Endothelial cell of umbilical vein (primary cell): ENCODE measurements around the gene RPS6KA4. TPM values are rescaled to one million over a fixed set of nuclear protein-coding genes. Genes with fewer than 3 reads are reported as not detected.

Source experiments
- BruUV-seq: library from RNA; stranded (reverse); fragments of 400-500 nt; replicated peaks from 2 replicates; lab custom pipeline; 2021; lab: Mats Ljungman, UMichigan
- CTCF ChIA-PET: fragments of 300-600, 350-600 bp; sonication (Branson Sonifier 250); formaldehyde crosslinking; loops from one replicate; lab custom pipeline; 2021; ENCODE audit warnings: antibody characterized with exemption, inconsistent platforms; lab: Charles Lee
- POLR2A ChIA-PET: fragments of 300-600, 350-600 bp; sonication (Branson Sonifier 250); formaldehyde crosslinking; loops from one replicate; lab custom pipeline; 2021; ENCODE audit warnings: antibody characterized with exemption, inconsistent platforms; lab: Charles Lee
- DNase-seq: peaks from one replicate; pipeline ENCODE4 v3.0.0-alpha.2; 2011; ENCODE audit warnings: low read depth, low spot score
- FAIRE-seq: peaks from 2 replicates; lab custom pipeline; 2011; peaks lifted over from hg19 to GRCh38; lab: Jason Lieb, UNC
- H2AFZ ChIP-seq: 2 replicates; pipeline ENCODE4 v1.6.0; 2012; ENCODE audit warnings: low read depth, low read length, control low read depth, inconsistent platforms
- H3K27ac ChIP-seq: 2 replicates; pipeline ENCODE4 v1.5.1; 2011; ENCODE audit warnings: low read depth, mild to moderate bottlenecking, control low read depth, low read length, moderate library complexity; ENCODE audit not compliant: insufficient read depth
- H3K27me3 ChIP-seq, 2 experiments: 2 replicates each; pipeline versions ENCODE4 v1.6.0 to v1.6.1; 2011; ENCODE audit warnings: low read length in 2 of 2, mixed read lengths in 1 of 2; ENCODE audit not compliant: control insufficient read depth in 2 of 2, insufficient read depth in 2 of 2
- H3K36me3 ChIP-seq, 2 experiments: 2 replicates in 1 of 2; 3 replicates in 1 of 2; pipeline ENCODE4 v1.5.1; 2011; ENCODE audit warnings: low read length in 2 of 2, mild to moderate bottlenecking in 1 of 2, moderate library complexity in 1 of 2; ENCODE audit not compliant: control insufficient read depth in 2 of 2, insufficient read depth in 2 of 2; ENCODE audit errors: extremely low read depth in 1 of 2
- H3K4me1 ChIP-seq: 3 replicates; pipeline ENCODE4 v1.5.1; 2011; ENCODE audit warnings: mild to moderate bottlenecking, low read length; ENCODE audit not compliant: control insufficient read depth, insufficient read depth; ENCODE audit errors: extremely low read depth
- H3K4me2 ChIP-seq: 2 replicates; pipeline ENCODE4 v1.6.1; 2011; ENCODE audit warnings: low read length, control low read depth, mixed read lengths; ENCODE audit not compliant: insufficient read depth
- H3K4me3 ChIP-seq, 3 experiments: fragments of 200-600 bp in 1 of 3; sonication (generic), shearing (Covaris generic) in 1 of 3; replicated peaks in 1 of 3; 2 replicates each; pipeline ENCODE4 v1.5.1; 2011 to 2016; ENCODE audit warnings: control low read depth in 3 of 3, low read length in 3 of 3, mild to moderate bottlenecking in 2 of 3, inconsistent platforms in 1 of 3, low read depth in 1 of 3, moderate library complexity in 1 of 3; ENCODE audit not compliant: insufficient read depth in 1 of 3
- H3K79me2 ChIP-seq: 2 replicates; pipeline ENCODE4 v1.6.0; 2012; ENCODE audit warnings: low read length, inconsistent platforms; ENCODE audit not compliant: control insufficient read depth, insufficient read depth
- H3K9ac ChIP-seq: replicated peaks from 2 replicates; pipeline ENCODE3; 2011; ENCODE audit warnings: low read length, control low read depth; ENCODE audit not compliant: insufficient read depth; ENCODE audit errors: extremely low read depth
- H3K9me1 ChIP-seq: replicated peaks from 3 replicates; pipeline ENCODE4 v1.6.0; 2011; ENCODE audit warnings: mild to moderate bottlenecking, low read length; ENCODE audit not compliant: control insufficient read depth, insufficient read depth; ENCODE audit errors: extremely low read depth
- H3K9me3 ChIP-seq: replicated peaks from 2 replicates; pipeline ENCODE4 v1.5.1; 2012; ENCODE audit warnings: low read length, inconsistent platforms; ENCODE audit not compliant: control insufficient read depth, insufficient read depth
- H4K20me1 ChIP-seq: replicated peaks from 2 replicates; pipeline ENCODE3; 2011; ENCODE audit warnings: mild to moderate bottlenecking, low read length; ENCODE audit not compliant: control insufficient read depth, insufficient read depth; ENCODE audit errors: extremely low read depth
- EZH2 ChIP-seq: IDR thresholded peaks from 2 replicates; pipeline ENCODE4 v1.6.1; 2012; ENCODE audit warnings: borderline replicate concordance, low read depth, mild to moderate bottlenecking, moderate library complexity, low read length, inconsistent platforms; ENCODE audit not compliant: severe bottlenecking
- FOS ChIP-seq: IDR thresholded peaks from 2 replicates; pipeline ENCODE4 v1.6.1; 2011; ENCODE audit warnings: mild to moderate bottlenecking, low read length, moderate library complexity, borderline replicate concordance; ENCODE audit not compliant: insufficient read depth
- GATA2 ChIP-seq: IDR thresholded peaks from 2 replicates; pipeline ENCODE4 v1.7.0; 2011; ENCODE audit warnings: low read depth, mild to moderate bottlenecking, moderate library complexity, mixed read lengths, low read length; ENCODE audit not compliant: insufficient read length, insufficient read depth
- JUN ChIP-seq: IDR thresholded peaks from 2 replicates; pipeline ENCODE4 v1.6.1; 2011; ENCODE audit warnings: borderline replicate concordance, low read depth; ENCODE audit not compliant: insufficient read length, insufficient read depth
- MYC ChIP-seq: IDR thresholded peaks from one replicate; pipeline ENCODE4 v1.6.1; 2011; ENCODE audit warnings: mild to moderate bottlenecking, low read depth, low read length
- POLR2A ChIP-seq: IDR thresholded peaks from 2 replicates; pipeline ENCODE4 v1.6.1; 2012; ENCODE audit warnings: low read depth, mild to moderate bottlenecking, control low read depth, low read length
- POLR2AphosphoS5 ChIP-seq: IDR thresholded peaks from 2 replicates; pipeline ENCODE4 v1.6.1; 2012; ENCODE audit warnings: low read depth, mild to moderate bottlenecking, control low read depth, low read length, moderate library complexity; ENCODE audit not compliant: insufficient read depth
- dilution Hi-C: fragments of 300-500 bp; cut with MboI; formaldehyde crosslinking; loops from one replicate; pipeline ENCODE4 v1.15.0; 2019; ENCODE audit warnings: low sequenced_read_pairs; ENCODE audit not compliant: extremely low pct_ligation_motif_present
- intact Hi-C: fragments of 100-400 bp; cut with micrococcal nuclease; formaldehyde crosslinking; loops from one replicate; pipeline ENCODE4 v1.10.0; 2022
- polyA plus RNA-seq, 4 experiments: library from polyadenylated mRNA; depleted of rRNA in 3 of 4; stranded (reverse) in 3 of 4; unstranded in 1 of 4; fragments of >200 nt; gene quantifications; 2 replicates each; pipeline versions ENCODE4 v1.2.1 to v1.2.3, GENCODE V29; 2011 to 2012; ENCODE audit warnings: missing spikeins in 1 of 4
- total RNA-seq: library from RNA; stranded (reverse); gene quantifications from 2 replicates; pipeline ENCODE4 v1.2.3, GENCODE V29; 2021
- TF ChIP-seq, protein P1 (sequence below): IDR thresholded peaks from 2 replicates; pipeline ENCODE4 v1.6.1; 2011; ENCODE audit not compliant: insufficient read depth, insufficient read length
- TF ChIP-seq, protein P2 (sequence below), 2 donors: IDR thresholded peaks; 1 replicate in 1 of 2; 2 replicates in 1 of 2; pipeline ENCODE4 v1.5.1; 2011; ENCODE audit warnings: low read length in 2 of 2, mild to moderate bottlenecking in 2 of 2, moderate library complexity in 2 of 2, control low read depth in 1 of 2, inconsistent platforms in 1 of 2, low read depth in 1 of 2; ENCODE audit not compliant: insufficient read depth in 1 of 2; ENCODE audit errors: extremely low read depth in 1 of 2

The RPS6KA4 gene
- total and polyA plus RNA-seq, 2 donors (not counting 3 experiments of a cell fraction or from before 2014, with no cell fraction given), result 26.5 to 44.1 TPM

DNA sequence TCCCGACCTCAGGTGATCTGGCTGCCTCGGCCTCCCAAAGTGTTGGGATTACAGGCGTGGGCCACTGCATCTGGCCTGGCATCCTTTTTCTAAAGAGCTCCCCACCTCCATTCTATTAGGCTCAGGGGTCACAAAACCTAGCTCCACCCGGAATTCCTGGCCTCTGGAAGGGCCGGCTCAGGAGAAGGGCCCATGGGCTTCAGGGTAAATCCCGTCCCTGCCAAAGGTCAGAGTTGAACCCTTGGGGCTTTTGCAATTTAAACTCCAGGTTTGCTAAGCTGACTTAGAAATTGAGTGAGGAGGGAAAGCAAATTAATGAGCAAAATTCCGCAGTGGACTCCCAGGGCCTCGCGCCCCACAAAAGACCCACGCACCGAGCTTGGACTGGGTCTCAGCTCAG is 48.3 kb downstream of the RPS6KA4 start:
- peaks cover 0 to 8% of the 10 kb centered on the region in 2 experiments for H3K27me3 ChIP-seq
- H3K9me1 ChIP-seq, result no peaks in the 10 kb centered on the region
- H3K79me2 ChIP-seq, result no peaks in the 10 kb centered on the region
- no peaks in the 10 kb centered on the region for H3K9me3 ChIP-seq
- no peaks in the 10 kb centered on the region for H4K20me1 ChIP-seq
- H3K4me3 ChIP-seq, result no peak overlapping the region
- FAIRE-seq (no peak), DNase-seq (no peak)
- H3K9ac ChIP-seq, result no peak overlapping the region
- no peak overlapping the region for H3K27ac ChIP-seq
- no peaks in the 10 kb centered on the region for H3K36me3 ChIP-seq
- ChIA-PET POLR2A (no interaction called here), CTCF (interaction anchor here (1.5 to 1.7 kb wide), 2 partner anchors 15 to 42 kb away, joined by 3 to 8 read pairs; no protein-coding TSS in a partner anchor)
- no TSS peak for BruUV-seq
- TF ChIP-seq, protein P1, sequence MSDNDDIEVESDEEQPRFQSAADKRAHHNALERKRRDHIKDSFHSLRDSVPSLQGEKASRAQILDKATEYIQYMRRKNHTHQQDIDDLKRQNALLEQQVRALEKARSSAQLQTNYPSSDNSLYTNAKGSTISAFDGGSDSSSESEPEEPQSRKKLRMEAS, result no peak
- TF ChIP-seq GATA2, result no peak
- TF ChIP-seq POLR2AphosphoS5, result no peak
- TF ChIP-seq, protein P2, sequence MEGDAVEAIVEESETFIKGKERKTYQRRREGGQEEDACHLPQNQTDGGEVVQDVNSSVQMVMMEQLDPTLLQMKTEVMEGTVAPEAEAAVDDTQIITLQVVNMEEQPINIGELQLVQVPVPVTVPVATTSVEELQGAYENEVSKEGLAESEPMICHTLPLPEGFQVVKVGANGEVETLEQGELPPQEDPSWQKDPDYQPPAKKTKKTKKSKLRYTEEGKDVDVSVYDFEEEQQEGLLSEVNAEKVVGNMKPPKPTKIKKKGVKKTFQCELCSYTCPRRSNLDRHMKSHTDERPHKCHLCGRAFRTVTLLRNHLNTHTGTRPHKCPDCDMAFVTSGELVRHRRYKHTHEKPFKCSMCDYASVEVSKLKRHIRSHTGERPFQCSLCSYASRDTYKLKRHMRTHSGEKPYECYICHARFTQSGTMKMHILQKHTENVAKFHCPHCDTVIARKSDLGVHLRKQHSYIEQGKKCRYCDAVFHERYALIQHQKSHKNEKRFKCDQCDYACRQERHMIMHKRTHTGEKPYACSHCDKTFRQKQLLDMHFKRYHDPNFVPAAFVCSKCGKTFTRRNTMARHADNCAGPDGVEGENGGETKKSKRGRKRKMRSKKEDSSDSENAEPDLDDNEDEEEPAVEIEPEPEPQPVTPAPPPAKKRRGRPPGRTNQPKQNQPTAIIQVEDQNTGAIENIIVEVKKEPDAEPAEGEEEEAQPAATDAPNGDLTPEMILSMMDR (IDR thresholded peaks at IDR 0.05; ENCODE audit: extremely low read depth in 1 of 2, insufficient read depth in 1 of 2, low read depth in 1 of 2, low read length in 2 of 2), result no peak
- TF ChIP-seq FOS, result no peak
- no peak for TF ChIP-seq POLR2A
- TF ChIP-seq JUN, result no peak
- TF ChIP-seq MYC, result no peak
- no peak for TF ChIP-seq EZH2
- no peak overlapping the region for H2AFZ ChIP-seq
- dilution Hi-C loops (no loop called here), intact Hi-C loops (no loop called here)
- no peaks in the 10 kb centered on the region for H3K4me1 ChIP-seq
- H3K4me2 ChIP-seq, result no peak overlapping the region
